GM12878 (cell line): Measurements from ENCODE around the gene GP5. TPM values are rescaled to one million over a fixed set of nuclear protein-coding genes. Genes with fewer than 3 reads are reported as not detected.
A peak's percentile ranks its signal among the peaks of the same experiment; 100 is the strongest.

Experiments
- ATAC-seq: fragments of 200-7000 bp; cut with Tn5 transposase; 3 replicates; pipeline ENCODE4 v1.9.1; 2020; ENCODE audit warnings: mild to moderate bottlenecking, moderate library complexity
- BruUV-seq: library from RNA; stranded (reverse); fragments of 400-500 nt; replicated peaks from 2 replicates; lab custom pipeline; 2021; lab: Mats Ljungman, UMichigan
- CTCF ChIA-PET: fragments of 300-600 bp; sonication (Branson Sonifier 250); formaldehyde crosslinking; extraction: SDS; loops from one replicate; lab custom pipeline; 2021; ENCODE audit warnings: inconsistent platforms; lab: Yijun Ruan, JAX
- POLR2A ChIA-PET: fragments of 350-600 bp; formaldehyde crosslinking; extraction: SDS; loops from one replicate; lab custom pipeline; 2021; ENCODE audit warnings: inconsistent platforms; lab: Charles Lee
- RAD21 ChIA-PET: fragments of 300-600 bp; sonication (Branson Sonifier 250); formaldehyde crosslinking; loops from one replicate; lab custom pipeline; 2023; ENCODE audit warnings: antibody characterized with exemption; ENCODE audit not compliant: unreplicated experiment; lab: Charles Lee
- SMC1A ChIA-PET: fragments of 300-600 bp; sonication (Branson Sonifier 250); formaldehyde crosslinking; loops from one replicate; lab custom pipeline; 2023; ENCODE audit not compliant: unreplicated experiment, uncharacterized antibody; lab: Charles Lee
- DNase-seq: peaks from one replicate; pipeline ENCODE4 v3.0.0-alpha.2; 2011; ENCODE audit warnings: low read depth, low spot score
- FAIRE-seq: peaks from 3 replicates; lab custom pipeline; 2011; peaks lifted over from hg19 to GRCh38; lab: Jason Lieb, UNC
- H2AFZ ChIP-seq: 2 replicates; pipeline ENCODE4 v1.6.0; 2011; ENCODE audit warnings: low read depth, low read length, control low read depth; ENCODE audit not compliant: control insufficient read depth
- H3K27ac ChIP-seq: 2 replicates; pipeline ENCODE4 v1.5.1; 2011; ENCODE audit warnings: control low read depth; ENCODE audit not compliant: control insufficient read depth, insufficient read depth
- H3K27me3 ChIP-seq, 2 experiments: replicated peaks in 1 of 2; 2 replicates each; pipeline versions ENCODE4 v1.6.0 to v1.6.1; 2011; ENCODE audit warnings: low read length in 1 of 2; ENCODE audit not compliant: control insufficient read depth in 2 of 2, insufficient read depth in 2 of 2
- H3K36me3 ChIP-seq, 2 experiments: 2 replicates each; pipeline ENCODE4 v1.5.1; 2011; ENCODE audit warnings: low read length in 1 of 2; ENCODE audit not compliant: control insufficient read depth in 2 of 2, insufficient read depth in 2 of 2
- H3K4me1 ChIP-seq: 2 replicates; pipeline ENCODE4 v1.6.1; 2011; ENCODE audit warnings: mild to moderate bottlenecking, low read length, moderate library complexity, mixed read lengths; ENCODE audit not compliant: control insufficient read depth, insufficient read depth
- H3K4me2 ChIP-seq: 2 replicates; pipeline ENCODE4 v1.6.0; 2011; ENCODE audit warnings: control low read depth; ENCODE audit not compliant: control insufficient read depth, insufficient read depth
- H3K4me3 ChIP-seq: fragments of 200-600 bp; sonication (generic); 2 replicates; pipeline ENCODE4 v1.5.1; 2016
- H3K79me2 ChIP-seq: 2 replicates; pipeline ENCODE4 v1.6.0; 2011; ENCODE audit warnings: low read length; ENCODE audit not compliant: control insufficient read depth, insufficient read depth
- H3K9ac ChIP-seq: 2 replicates; pipeline ENCODE4 v1.8.0; 2011; ENCODE audit warnings: low read length, control low read depth, mixed read lengths; ENCODE audit not compliant: control insufficient read depth, insufficient read depth
- H3K9me3 ChIP-seq: replicated peaks from 3 replicates; pipeline ENCODE4 v1.5.1; 2011; ENCODE audit warnings: mild to moderate bottlenecking, low read length; ENCODE audit not compliant: control insufficient read depth, insufficient read depth
- H4K20me1 ChIP-seq: 2 replicates; pipeline ENCODE4 v1.6.0; 2011; ENCODE audit not compliant: control insufficient read depth, insufficient read depth
- BCL11A ChIP-seq: IDR thresholded peaks from 2 replicates; pipeline ENCODE4 v1.6.1; 2011; ENCODE audit warnings: low read depth, low read length
- CREM ChIP-seq: IDR thresholded peaks from 2 replicates; pipeline ENCODE4 v1.6.1; 2014; ENCODE audit warnings: antibody characterized with exemption, low read depth
- FOXK2 ChIP-seq: fragments of 450-650 bp; IDR thresholded peaks from 2 replicates; pipeline ENCODE4 v1.6.1; 2017; ENCODE audit warnings: mild to moderate bottlenecking, moderate library complexity
- HDAC6 ChIP-seq: fragments of 200-600 bp; sonication (generic); IDR thresholded peaks from one replicate; pipeline ENCODE4 v1.8.0; 2017; ENCODE audit warnings: antibody characterized with exemption; ENCODE audit not compliant: unreplicated experiment
- IRF4 ChIP-seq: IDR thresholded peaks from 2 replicates; pipeline ENCODE4 v1.6.1; 2011; ENCODE audit warnings: low read depth, low read length
- PAX8 ChIP-seq: fragments of 450-650 bp; IDR thresholded peaks from 2 replicates; pipeline ENCODE4 v1.6.1; 2017; ENCODE audit warnings: mild to moderate bottlenecking, moderate library complexity
- PML ChIP-seq: IDR thresholded peaks from 2 replicates; pipeline ENCODE4 v1.6.1; 2012; ENCODE audit warnings: low read length, inconsistent platforms
- POLR2AphosphoS5 ChIP-seq: IDR thresholded peaks from 2 replicates; pipeline ENCODE4 v1.6.1; 2011; ENCODE audit warnings: mild to moderate bottlenecking, low read length, inconsistent platforms
- RB1 ChIP-seq: fragments of 450-650 bp; formaldehyde crosslinking; IDR thresholded peaks from 2 replicates; pipeline ENCODE4 v1.6.1; 2017; ENCODE audit warnings: mild to moderate bottlenecking, borderline replicate concordance
- SMAD5 ChIP-seq: IDR thresholded peaks from 2 replicates; pipeline ENCODE4 v1.6.1; 2016; ENCODE audit warnings: antibody characterized with exemption, low read depth
- SPI1 ChIP-seq: IDR thresholded peaks from 2 replicates; pipeline ENCODE4 v1.6.1; 2011; ENCODE audit warnings: low read depth, mild to moderate bottlenecking, low read length, moderate library complexity, borderline replicate concordance; ENCODE audit not compliant: insufficient read depth
- SREBF1 ChIP-seq: IDR thresholded peaks from 2 replicates; pipeline ENCODE4 v1.6.1; 2012; ENCODE audit warnings: mild to moderate bottlenecking, low read length
- TCF3 ChIP-seq: IDR thresholded peaks from 2 replicates; pipeline ENCODE4 v1.6.1; 2012; ENCODE audit warnings: low read depth, mild to moderate bottlenecking, low read length, borderline replicate concordance; ENCODE audit not compliant: insufficient read depth
- TCF7 ChIP-seq: IDR thresholded peaks from 2 replicates; pipeline ENCODE4 v1.6.1; 2014; ENCODE audit warnings: antibody characterized with exemption, borderline replicate concordance
- ZBED1 ChIP-seq: IDR thresholded peaks from 2 replicates; pipeline ENCODE4 v1.6.1; 2016; ENCODE audit warnings: borderline replicate concordance
- ZNF207 ChIP-seq: fragments of 450-650 bp; IDR thresholded peaks from 2 replicates; pipeline ENCODE4 v1.6.1; 2014; ENCODE audit warnings: antibody characterized with exemption, mild to moderate bottlenecking, borderline replicate concordance
- WGBS: methylation state at CpG from one replicate; pipeline ENCODE4 v1.1.6; 2016; ENCODE audit warnings: low lambda C conversion rate; ENCODE audit not compliant: insufficient replicate concordance, insufficient coverage; ENCODE audit errors: missing lambda C conversion rate; 5-methylcytosine and 5-hydroxymethylcytosine counted together
- in situ Hi-C: fragments of 300-500 bp; cut with MboI; formaldehyde crosslinking; loops from 9 replicates; pipeline ENCODE4 v1.14.3; 2018; ENCODE audit warnings: mixed read lengths
- intact Hi-C: fragments of 100-400 bp; cut with micrococcal nuclease; formaldehyde crosslinking; loops from one replicate; pipeline ENCODE4 v1.14.2; 2022; ENCODE audit not compliant: unreplicated experiment
- polyA plus RNA-seq, 11 experiments: library from polyadenylated mRNA; depleted of rRNA in 4 of 11; unstranded in 6 of 11; stranded (reverse) in 5 of 11; fragments of >200 nt; fragmentation: Nextera tagmentation in 4 of 11; fragmentation: Illumina TruSeq in 1 of 11; extraction: Ambion mirVana in 4 of 11; extraction: Trizol in 1 of 11; gene quantifications; 1 replicate in 1 of 11; 2 replicates in 10 of 11; pipeline versions ENCODE4 v1.2.1 to v1.2.3, GENCODE V29; 2011 to 2016; ENCODE audit warnings: inconsistent platforms in 2 of 11, missing spikeins in 2 of 11, low read depth in 1 of 11
- total RNA-seq, 4 experiments: library from RNA; depleted of rRNA in 3 of 4; stranded (reverse); fragments of >200 nt in 3 of 4; fragmentation: Illumina TruSeq in 1 of 4; extraction: Trizol in 1 of 4; gene quantifications; 2 replicates each; pipeline versions ENCODE4 v1.2.1 to v1.2.3, GENCODE V29; 2013 to 2021
- TF ChIP-seq, protein P1 (sequence below): IDR thresholded peaks from 2 replicates; pipeline ENCODE4 v1.6.1; 2011; ENCODE audit warnings: mild to moderate bottlenecking, low read depth, low read length, moderate library complexity; ENCODE audit not compliant: insufficient replicate concordance

The GP5 gene
- total and polyA plus RNA-seq, 10 of the 15 experiments (the other 5 are each of a cell fraction or from before 2014, with no cell fraction given): not detected

DNA sequence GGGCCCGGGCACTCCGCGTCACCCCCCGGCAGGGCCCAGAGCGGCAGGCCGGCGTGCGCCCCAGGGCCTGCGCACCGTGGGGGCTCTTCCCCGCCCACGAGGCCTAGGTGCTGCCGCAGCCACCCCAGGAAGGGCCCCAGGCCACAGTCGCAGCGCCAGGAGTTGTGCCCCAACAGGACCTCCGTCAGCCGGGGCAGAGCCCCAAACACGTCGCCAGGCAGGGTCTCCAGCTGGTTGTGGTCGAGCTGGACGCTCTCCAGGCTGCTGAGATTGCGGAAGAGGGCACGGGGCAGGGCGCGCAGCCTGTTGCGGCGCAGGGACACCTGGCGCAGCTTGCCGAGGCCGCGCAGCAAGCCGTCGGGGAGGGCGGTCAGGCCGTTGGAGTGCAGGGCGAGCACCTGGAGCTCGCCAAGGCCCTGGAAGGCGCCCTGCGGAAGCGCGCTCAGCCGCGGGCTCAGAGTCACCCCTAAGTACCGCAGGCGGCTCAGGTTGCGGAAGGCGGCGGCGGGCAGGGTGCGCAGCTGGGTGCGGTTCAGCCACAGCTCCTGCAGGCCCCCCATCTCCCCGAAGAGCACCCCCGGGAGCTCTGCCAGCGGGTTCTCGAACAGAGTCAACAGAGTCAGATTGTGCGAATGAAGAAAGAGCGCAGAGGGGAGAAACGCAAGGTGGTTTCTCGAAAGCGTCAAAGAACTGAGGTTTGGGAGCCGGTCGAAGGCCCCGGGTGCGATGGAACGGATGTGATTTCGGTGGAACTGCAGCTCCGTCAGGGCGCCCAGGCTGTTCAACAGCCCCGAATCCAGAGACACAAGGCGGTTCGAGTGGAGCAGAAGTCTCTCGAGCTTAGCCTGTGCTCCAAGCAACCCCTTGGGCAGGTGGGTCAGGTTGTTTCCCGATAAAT lies 2.0 kb downstream of the GP5 start:
- Histone ChIP-seq H3K27ac (no peak overlapping the region), H4K20me1 (no peaks in the 10 kb centered on the region; the same call in 1 of the 2 replicates), H3K4me2 (peak overlapping the region; percentile 82), H3K4me1 (peaks cover 7% of the 10 kb centered on the region), H3K36me3 (no peaks in the 10 kb centered on the region), H3K9me3 (no peaks in the 10 kb centered on the region), H3K4me3 (no peak overlapping the region; the same call in 1 of the 2 replicates), H3K9ac (no peak overlapping the region), H2AFZ (peak overlapping the region; percentile 21), H3K79me2 (no peaks in the 10 kb centered on the region), H3K27me3 (peaks cover 7 to 10% of the 10 kb centered on the region in 2 experiments; a peak in 3 of 4 replicates)
- in situ Hi-C loops: no loop called here
- ChIA-PET RAD21 (interaction anchor here (1.0 kb wide), 1 partner anchor 10 kb away, joined by 3 read pairs; no protein-coding TSS in a partner anchor), CTCF (interaction anchor here (0.8 kb wide), 1 partner anchor 285 kb away, joined by 3 read pairs; no protein-coding TSS in a partner anchor), SMC1A (no interaction called here), POLR2A (no interaction called here)
- FAIRE-seq (no peak), DNase-seq (no peak), ATAC-seq (peak; percentile 41)
- WGBS: 18% methylated on average over 72 of the region's 73 CpGs
- intact Hi-C loops: no loop called here
- no TSS peak for BruUV-seq
- TF ChIP-seq TCF3 (0 out of 2 replicates have a peak, but pooled peaks have one; percentile 33), HDAC6 (peak; percentile 94), SPI1 (no peak)

DNA sequence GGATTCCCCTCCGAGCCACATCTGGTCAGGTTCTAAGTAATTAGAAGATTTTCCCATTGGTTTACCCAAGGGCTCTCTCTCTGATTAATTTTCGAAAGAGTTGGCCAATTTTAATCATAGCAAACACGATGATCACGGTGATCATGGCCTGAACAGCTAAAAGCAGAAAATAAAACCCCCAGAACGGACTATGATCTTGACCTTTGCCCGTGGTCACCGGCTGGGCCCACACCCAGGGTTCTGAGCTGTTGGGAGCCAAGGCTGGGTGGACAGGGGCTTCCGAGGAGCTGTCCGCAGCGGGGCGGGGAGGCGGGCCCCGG lies 2.6 kb downstream of the GP5 start:
- ATAC-seq (peak; percentile 43), DNase-seq (no peak), FAIRE-seq (no peak)
- H3K9me3 ChIP-seq: no peaks in the 10 kb centered on the region
- no peaks in the 10 kb centered on the region for H3K79me2 ChIP-seq
- ChIA-PET POLR2A (no interaction called here), CTCF (interaction anchor here (2.6 to 2.7 kb wide), 2 partner anchors 7 to 10 kb away, joined by 8 to 15 read pairs; no protein-coding TSS in a partner anchor), SMC1A (no interaction called here), RAD21 (interaction anchor here (1.0 kb wide), 2 partner anchors 9 to 11 kb away, joined by 3 read pairs; no protein-coding TSS in a partner anchor)
- H3K9ac ChIP-seq: no peak overlapping the region
- peaks cover 7% of the 10 kb centered on the region for H3K4me1 ChIP-seq
- H3K4me3 ChIP-seq: no peak overlapping the region
- no TSS peak for BruUV-seq
- intact Hi-C loops (no loop called here), in situ Hi-C loops (no loop called here)
- no peaks in the 10 kb centered on the region for H4K20me1 ChIP-seq
- H3K36me3 ChIP-seq: no peaks in the 10 kb centered on the region
- 17% methylated on average over 11 of the region's 13 CpGs for WGBS
- H2AFZ ChIP-seq: no peak overlapping the region
- H3K4me2 ChIP-seq: no peak overlapping the region
- H3K27ac ChIP-seq: no peak overlapping the region
- H3K27me3 ChIP-seq: peaks cover 7 to 10% of the 10 kb centered on the region in 2 experiments; a peak in 3 of 4 replicates
- TF ChIP-seq, protein P1, sequence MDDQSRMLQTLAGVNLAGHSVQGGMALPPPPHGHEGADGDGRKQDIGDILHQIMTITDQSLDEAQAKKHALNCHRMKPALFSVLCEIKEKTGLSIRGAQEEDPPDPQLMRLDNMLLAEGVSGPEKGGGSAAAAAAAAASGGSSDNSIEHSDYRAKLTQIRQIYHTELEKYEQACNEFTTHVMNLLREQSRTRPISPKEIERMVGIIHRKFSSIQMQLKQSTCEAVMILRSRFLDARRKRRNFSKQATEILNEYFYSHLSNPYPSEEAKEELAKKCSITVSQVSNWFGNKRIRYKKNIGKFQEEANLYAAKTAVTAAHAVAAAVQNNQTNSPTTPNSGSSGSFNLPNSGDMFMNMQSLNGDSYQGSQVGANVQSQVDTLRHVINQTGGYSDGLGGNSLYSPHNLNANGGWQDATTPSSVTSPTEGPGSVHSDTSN: no peak
- TF ChIP-seq PAX8: no peak
- no peak for TF ChIP-seq CREM
- no peak for TF ChIP-seq TCF7
- no peak for TF ChIP-seq ZBED1
- no peak for TF ChIP-seq BCL11A
- no peak for TF ChIP-seq PML
- no peak for TF ChIP-seq SPI1
- TF ChIP-seq RB1: no peak
- no peak for TF ChIP-seq IRF4
- TF ChIP-seq SMAD5: no peak
- no peak for TF ChIP-seq POLR2AphosphoS5
- TF ChIP-seq SREBF1: no peak
- no peak for TF ChIP-seq FOXK2
- no peak for TF ChIP-seq ZNF207
